NCI-H2171 (cell line): ENCODE results near the gene HOXA13.

Experiments used
- DNase-seq: peaks from one replicate; lab custom pipeline; 2025; lab: John Stamatoyannopoulos, UW

HOXA13 gene

DNA sequence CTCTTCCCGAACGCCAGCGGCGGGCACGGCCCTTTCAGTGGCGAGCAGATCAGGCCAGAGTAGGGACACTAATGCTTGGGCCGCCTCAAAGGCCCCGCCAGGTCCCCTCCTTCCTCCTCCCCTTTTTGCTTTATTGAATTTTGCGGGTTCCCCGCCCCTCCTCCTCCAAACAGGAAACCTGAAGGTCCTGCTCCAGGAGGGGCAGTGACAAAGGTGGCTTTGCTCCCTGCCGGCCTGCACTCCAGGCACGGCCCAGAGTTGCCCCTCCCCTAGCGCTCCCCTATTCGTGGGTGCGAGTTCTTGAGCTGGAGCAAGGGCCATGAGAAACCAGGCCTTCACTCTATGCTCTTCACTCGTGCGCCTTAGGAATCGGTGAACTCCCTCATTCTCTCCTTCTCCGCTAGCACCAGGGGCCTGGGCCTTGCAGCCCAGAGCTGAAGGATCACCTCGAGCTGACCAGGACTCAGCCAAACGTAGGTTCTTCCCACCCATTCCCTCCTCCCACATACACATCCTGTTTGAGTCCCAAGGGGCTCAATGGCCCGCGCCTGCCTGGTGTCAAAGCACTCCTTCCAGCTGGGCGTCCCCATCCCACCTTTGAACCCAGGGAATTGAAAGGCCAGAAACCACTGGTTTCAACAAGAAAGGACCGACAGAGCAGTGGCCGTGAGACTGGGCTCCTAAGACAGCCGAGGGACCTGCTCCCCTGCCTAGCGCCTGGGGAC is 51.7 kb downstream of the HOXA13 start:
- DNase-seq, result no peak

DNA sequence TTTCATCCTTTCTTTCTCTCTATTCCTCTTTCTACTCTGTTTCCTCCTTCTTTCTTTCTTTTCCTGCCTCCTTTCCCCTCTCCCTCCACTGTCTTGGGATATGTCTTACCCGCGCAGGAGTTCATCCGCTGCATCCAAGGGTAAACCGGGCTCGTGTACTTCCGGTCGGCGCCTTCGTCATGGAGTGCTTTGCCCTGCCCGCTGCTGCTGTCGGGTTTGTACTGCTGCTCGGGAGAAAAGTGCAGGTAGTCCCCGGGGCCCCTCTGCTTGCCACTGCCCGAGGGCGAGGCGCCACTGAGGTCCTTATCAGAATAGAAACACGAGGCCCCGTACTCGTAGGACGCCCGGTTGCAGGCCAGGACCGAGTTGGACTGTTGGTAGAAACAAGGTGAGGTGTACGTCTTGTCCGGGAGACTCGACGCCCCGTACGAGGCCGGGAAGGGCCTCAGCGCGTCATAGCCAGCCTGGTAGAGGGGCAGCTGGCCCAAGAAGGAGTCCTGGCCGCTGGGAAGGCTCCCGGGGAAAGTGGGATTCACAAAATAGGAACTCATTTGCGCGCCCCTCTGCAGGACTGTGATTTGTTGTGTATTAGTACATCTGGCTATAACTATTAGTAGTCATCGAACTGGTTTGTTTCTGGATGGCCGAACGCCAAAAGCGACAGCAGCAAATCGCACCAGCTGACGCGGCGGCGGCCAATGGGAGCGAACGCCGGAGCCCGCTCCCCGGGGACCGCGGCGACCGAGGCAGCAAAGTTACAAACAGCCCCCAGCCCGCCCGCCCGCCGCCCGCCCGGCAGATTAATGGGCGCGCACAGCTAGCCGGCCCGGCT is 52.5 kb downstream of the HOXA13 start, which contains the start of gene HOXA6:
Gene HOXA6, minus strand, starts transcription at position 576 of the 832 bp plus-strand sequence. Its CDS starts 25 bp downstream, at position 551.
- peak; percentile 43 for DNase-seq

DNA sequence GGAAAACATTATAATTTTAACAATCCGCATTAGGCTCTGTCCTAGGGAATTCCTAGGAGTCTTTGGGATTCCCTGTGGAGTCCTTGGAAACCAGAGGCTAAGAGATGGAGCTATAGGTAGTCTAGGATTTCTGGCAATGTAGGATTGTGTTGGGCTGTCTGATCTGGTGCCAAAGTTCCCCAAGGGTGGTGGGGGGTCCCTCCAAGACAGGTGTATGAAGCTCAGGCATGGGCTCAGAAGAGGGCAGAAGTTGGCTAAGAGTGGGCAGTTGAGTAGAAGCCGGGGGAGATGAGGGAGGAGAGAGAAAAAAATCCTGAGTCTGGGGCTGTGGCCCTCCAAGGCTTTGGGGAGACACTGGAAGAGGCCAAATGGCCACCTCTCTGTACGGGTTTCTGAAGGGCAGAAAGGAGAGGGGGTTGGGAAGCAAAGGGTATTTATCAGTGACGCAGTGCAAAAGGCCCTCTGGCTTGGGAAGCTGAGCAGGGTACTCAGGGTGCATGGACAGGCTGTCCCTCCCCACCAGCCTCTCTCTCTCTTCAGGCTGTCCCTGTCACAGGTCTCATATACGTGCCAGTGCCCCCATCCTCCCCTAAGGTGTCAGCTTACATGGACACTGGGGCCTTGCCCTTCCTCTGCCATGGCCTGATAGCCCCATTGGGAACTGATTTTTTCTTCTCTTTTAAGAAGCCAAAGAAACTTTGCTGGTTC is 53.2 kb downstream of the HOXA13 start:
- no peak for DNase-seq

DNA sequence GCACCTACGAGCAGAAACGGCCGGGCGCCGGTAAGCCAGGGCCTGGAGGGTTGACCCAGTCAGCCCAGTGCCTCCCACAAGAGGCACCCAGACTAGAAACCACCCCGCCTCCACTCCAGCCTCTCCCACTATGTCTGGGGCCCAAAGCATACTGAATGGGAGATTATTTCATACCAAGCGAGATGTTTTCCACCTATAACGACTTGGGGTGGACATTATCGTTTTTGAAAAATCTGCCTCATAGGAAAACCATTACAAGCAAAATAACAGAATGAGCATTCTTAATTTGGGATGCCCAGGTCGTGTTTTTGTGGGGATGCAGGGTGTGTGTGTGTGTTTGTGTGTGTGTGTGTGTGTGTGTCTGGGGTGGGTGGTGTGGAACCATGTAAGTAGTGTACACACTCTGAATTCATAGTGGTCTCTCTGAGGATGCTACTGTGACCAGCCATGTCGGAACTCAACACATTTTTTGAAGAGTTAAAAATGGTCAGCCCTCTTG is 53.9 kb downstream of the HOXA13 start:
- DNase-seq, result no peak

DNA sequence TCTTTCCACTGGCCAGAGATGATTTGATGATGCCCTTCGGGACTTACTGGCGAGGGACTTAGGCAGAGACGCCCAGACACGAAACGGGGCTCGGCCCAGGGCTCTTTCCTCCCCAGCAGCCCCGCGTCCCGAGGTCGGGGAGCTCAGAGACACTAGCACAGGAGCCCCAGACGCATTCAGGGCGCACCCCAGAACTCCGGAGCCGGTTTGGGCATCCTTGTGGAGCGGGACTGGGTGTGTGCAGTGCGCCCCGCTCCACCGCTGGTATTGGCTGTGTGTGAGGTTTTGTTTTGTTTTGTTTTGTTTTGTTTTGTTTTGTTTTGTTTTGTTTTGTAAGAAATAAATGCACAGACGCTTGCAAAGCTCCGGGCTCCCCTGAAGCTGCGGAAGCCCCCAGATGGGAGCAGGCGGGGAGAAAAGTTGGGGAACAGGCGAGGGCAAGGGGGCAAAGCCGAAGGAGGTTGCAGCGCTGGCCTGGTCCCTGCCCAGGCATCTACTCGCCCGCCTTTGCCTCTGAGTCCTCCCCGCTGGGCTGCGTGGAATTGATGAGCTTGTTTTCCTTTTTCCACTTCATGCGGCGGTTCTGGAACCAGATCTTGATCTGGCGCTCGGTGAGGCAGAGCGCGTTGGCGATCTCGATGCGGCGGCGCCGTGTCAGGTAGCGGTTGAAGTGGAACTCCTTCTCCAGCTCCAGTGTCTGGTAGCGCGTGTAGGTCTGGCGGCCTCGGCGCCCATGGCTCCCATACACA is 54.6 kb downstream of the HOXA13 start:
- DNase-seq, result no peak

DNA sequence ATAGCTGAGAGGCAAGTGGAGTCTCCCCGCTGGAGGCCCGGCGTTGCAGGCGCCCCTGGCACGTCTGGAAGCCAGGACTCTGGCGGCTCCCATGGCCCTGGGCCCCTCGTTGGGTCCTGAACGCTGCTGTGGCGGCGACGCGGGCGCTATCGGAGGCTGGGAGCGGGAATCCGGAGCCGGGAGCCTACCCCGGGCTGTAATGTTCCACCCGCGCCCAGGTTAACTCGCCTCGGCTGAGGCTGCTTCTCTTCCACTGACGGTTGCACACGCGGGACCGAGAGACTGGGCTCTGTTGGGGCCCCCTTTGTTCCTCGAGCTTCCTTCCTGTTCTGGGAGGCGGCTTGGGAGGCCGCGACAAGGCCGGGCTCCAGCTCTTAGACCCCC is 55.1 kb downstream of the HOXA13 start:
- no peak for DNase-seq
